ENCODE measurements around the gene CLK2.

DNA sequence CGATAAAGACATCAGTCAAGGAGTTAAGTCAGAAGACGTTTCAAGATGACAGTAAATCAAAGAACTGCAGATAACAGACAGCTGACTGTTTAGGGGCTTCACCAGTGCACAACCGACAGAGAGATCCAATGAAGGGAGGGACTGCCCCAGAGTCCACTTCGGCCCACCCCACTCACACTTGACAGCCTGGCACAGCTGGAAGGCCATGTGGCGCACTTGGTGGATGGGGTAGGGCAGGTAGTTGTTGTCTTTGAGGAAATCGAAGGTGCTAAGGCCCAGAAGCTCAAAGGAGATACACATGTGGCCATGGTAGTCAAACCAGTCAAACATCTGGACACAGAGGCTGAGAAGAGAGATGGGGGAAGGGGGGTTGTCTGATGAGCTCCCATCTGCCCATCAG is 6.8 kb downstream of the CLK2 start:
- TF ChIP-seq, protein P1, sequence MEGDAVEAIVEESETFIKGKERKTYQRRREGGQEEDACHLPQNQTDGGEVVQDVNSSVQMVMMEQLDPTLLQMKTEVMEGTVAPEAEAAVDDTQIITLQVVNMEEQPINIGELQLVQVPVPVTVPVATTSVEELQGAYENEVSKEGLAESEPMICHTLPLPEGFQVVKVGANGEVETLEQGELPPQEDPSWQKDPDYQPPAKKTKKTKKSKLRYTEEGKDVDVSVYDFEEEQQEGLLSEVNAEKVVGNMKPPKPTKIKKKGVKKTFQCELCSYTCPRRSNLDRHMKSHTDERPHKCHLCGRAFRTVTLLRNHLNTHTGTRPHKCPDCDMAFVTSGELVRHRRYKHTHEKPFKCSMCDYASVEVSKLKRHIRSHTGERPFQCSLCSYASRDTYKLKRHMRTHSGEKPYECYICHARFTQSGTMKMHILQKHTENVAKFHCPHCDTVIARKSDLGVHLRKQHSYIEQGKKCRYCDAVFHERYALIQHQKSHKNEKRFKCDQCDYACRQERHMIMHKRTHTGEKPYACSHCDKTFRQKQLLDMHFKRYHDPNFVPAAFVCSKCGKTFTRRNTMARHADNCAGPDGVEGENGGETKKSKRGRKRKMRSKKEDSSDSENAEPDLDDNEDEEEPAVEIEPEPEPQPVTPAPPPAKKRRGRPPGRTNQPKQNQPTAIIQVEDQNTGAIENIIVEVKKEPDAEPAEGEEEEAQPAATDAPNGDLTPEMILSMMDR (optimal IDR thresholded peaks at IDR 0.05 in 1 of 3, IDR thresholded peaks at IDR 0.05 in 1 of 3, conservative IDR thresholded peaks at IDR 0.05 in 1 of 3; ENCODE audit: extremely low read depth in 1 of 3, insufficient read depth in 2 of 3, low read length in 3 of 3) = no peak
- TF ChIP-seq EZH2 (IDR thresholded peaks at IDR 0.05; ENCODE audit: low read length) = no peak
